Esophagus muscularis mucosa (tissue), 4 donors: ENCODE data around the gene PGBD2.

Source experiments
- EP300 ChIP-seq: sonication (generic); formaldehyde crosslinking; IDR thresholded peaks from one replicate; pipeline ENCODE4 v1.6.1; 2017; ENCODE audit warnings: antibody characterized with exemption
- POLR2A ChIP-seq: fragments of 450-650 bp; IDR thresholded peaks from one replicate; pipeline ENCODE4 v1.6.1; 2017; ENCODE audit warnings: antibody characterized with exemption, moderate library complexity, mild to moderate bottlenecking, low read depth
- POLR2AphosphoS5 ChIP-seq, 2 donors: sonication (generic); formaldehyde crosslinking; IDR thresholded peaks; one replicate each; pipeline ENCODE4 v1.6.1; 2017; ENCODE audit warnings: antibody characterized with exemption in 2 of 2
- TF ChIP-seq, protein P1 (sequence below), 3 experiments: fragments of 200-600 bp in 2 of 3; fragments of 450-650 bp in 1 of 3; sonication (generic) in 2 of 3; IDR thresholded peaks; one replicate each; pipeline ENCODE4 v1.5.1; 2017 to 2019; ENCODE audit warnings: antibody characterized with exemption in 3 of 3, mild to moderate bottlenecking in 2 of 3, moderate library complexity in 1 of 3

DNA sequence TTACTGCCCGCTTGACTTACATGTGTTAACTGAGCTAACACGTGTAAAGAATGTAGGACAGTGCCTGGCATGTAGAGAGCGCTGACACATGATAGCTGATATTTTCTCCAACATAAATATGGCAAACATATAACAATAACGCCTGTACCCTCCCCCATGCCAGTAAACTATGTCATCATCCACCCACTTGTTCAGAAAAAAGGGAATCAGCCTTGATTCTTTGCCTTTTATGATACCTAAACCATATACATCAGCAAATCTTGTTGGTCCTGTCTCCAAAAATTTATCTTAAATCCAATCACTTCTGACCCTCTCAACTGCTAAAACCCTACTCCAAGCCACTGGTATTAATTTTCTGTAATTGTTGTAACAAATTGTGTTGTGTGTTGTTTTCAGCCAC is 46.0 kb upstream of the PGBD2 start:
- TF ChIP-seq POLR2A (no peak), POLR2AphosphoS5 (IDR thresholded peaks at IDR 0.05) (no peak), EP300 (no peak)
- TF ChIP-seq, protein P1, sequence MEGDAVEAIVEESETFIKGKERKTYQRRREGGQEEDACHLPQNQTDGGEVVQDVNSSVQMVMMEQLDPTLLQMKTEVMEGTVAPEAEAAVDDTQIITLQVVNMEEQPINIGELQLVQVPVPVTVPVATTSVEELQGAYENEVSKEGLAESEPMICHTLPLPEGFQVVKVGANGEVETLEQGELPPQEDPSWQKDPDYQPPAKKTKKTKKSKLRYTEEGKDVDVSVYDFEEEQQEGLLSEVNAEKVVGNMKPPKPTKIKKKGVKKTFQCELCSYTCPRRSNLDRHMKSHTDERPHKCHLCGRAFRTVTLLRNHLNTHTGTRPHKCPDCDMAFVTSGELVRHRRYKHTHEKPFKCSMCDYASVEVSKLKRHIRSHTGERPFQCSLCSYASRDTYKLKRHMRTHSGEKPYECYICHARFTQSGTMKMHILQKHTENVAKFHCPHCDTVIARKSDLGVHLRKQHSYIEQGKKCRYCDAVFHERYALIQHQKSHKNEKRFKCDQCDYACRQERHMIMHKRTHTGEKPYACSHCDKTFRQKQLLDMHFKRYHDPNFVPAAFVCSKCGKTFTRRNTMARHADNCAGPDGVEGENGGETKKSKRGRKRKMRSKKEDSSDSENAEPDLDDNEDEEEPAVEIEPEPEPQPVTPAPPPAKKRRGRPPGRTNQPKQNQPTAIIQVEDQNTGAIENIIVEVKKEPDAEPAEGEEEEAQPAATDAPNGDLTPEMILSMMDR (IDR thresholded peaks at IDR 0.05): no peak
